ENCODE data around the gene STOML1. TPM values are rescaled to one million over a fixed set of nuclear protein-coding genes. Genes with fewer than 3 reads are reported as not detected.

Gene STOML1
- polyA plus RNA-seq, 3 donors, result 3.8 to 5.1 (median 4.7) TPM

DNA sequence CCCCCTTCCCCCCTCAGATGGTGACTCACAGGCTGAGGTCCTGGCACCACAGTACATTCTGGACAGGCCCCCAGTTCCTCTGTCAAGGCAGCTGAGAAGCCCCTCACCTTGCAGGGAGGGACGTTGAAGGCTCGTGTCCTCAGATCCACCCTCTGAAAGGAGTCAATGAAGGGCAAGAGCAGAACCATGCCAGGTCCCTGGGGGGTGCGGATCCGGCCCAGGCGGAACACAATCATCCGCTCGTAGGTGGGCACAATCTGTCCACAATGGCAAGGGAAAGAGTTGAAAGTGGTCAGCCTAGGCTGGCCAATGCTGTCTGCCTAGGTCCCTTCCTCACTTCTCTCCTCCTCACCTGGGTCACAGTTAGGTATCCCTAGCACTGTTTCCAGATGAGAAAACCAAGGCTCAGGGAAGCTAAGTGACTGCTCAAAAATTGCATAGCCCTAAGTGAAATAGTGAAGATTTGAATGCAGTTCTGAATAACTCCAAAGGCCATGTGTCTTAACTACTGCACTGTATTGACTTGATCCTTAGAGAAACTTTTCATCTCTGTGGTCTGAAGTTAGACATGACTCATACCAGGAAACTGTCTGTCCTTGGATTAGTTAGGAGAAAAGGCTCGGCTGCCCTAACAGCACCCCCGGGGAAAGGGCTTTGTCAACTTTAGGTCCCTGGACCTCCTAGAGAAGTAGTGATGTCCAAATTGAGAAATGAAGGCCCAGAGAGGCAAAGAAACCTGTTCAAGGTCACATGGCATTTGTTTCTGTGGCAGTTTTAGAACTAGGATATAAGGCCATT, 2.9 kb downstream of the STOML1 start:
- H3K4me2 ChIP-seq (replicated peaks; ENCODE audit: extremely low read depth, low read length, poor library complexity, severe bottlenecking), result no peak overlapping the region
- DNase-seq, result no peak
- peaks cover 30% of the 10 kb centered on the region for H3K4me1 Mint-ChIP-seq
- peaks cover 0 to 9% of the 10 kb centered on the region in 2 donors for H3K36me3 ChIP-seq (replicated peaks in 1 of 2; ENCODE audit: control insufficient read depth in 1 of 2, insufficient read depth in 2 of 2, low read length in 2 of 2)
- no peaks in the 10 kb centered on the region for H3K9me3 ChIP-seq (replicated peaks in 1 of 2; ENCODE audit: control insufficient read depth in 1 of 2, insufficient read depth in 1 of 2, low read length in 2 of 2)
- peaks cover 15% of the 10 kb centered on the region for H3K79me2 ChIP-seq (ENCODE audit: insufficient read depth, low read length)
- peaks cover 0 to 1% (median 0%) of the 10 kb centered on the region in 7 donors for H3K9me3 Mint-ChIP-seq
- no peak overlapping the region for H3K4me3 Mint-ChIP-seq
- peak overlapping the region in 1 of 7 donors; percentile 13 for H3K27ac Mint-ChIP-seq
- peaks cover 34 to 43% of the 10 kb centered on the region in 2 donors for H3K4me1 ChIP-seq (ENCODE audit: control insufficient read depth in 1 of 2, insufficient read depth in 2 of 2, low read length in 2 of 2)
- WGBS (ENCODE audit: insufficient coverage), result 53% methylated on average over 4 of the region's 9 CpGs
- peaks cover 0 to 2% (median 0%) of the 10 kb centered on the region in 3 donors for H3K27me3 Mint-ChIP-seq (ENCODE audit: low read depth in 3 of 3)
- H3K4me3 ChIP-seq (replicated peaks in 1 of 3; ENCODE audit: low read depth in 2 of 3, low read length in 3 of 3), result no peak overlapping the region
- intact Hi-C loops (cut with micrococcal nuclease), result no loop called here
- peaks cover 12 to 25% of the 10 kb centered on the region in 2 donors for H3K36me3 Mint-ChIP-seq
- H3K9ac ChIP-seq (ENCODE audit: insufficient read depth, low read length, poor library complexity, severe bottlenecking), result no peak overlapping the region
- H2AFZ ChIP-seq (ENCODE audit: insufficient read depth, low read depth, low read length, poor library complexity, severe bottlenecking), result no peak overlapping the region
- H3K27ac ChIP-seq (ENCODE audit: low read depth in 1 of 2, low read length in 2 of 2), result no peak overlapping the region
- H4K20me1 ChIP-seq (ENCODE audit: insufficient read depth, low read length), result no peaks in the 10 kb centered on the region
- TF ChIP-seq, protein P1, sequence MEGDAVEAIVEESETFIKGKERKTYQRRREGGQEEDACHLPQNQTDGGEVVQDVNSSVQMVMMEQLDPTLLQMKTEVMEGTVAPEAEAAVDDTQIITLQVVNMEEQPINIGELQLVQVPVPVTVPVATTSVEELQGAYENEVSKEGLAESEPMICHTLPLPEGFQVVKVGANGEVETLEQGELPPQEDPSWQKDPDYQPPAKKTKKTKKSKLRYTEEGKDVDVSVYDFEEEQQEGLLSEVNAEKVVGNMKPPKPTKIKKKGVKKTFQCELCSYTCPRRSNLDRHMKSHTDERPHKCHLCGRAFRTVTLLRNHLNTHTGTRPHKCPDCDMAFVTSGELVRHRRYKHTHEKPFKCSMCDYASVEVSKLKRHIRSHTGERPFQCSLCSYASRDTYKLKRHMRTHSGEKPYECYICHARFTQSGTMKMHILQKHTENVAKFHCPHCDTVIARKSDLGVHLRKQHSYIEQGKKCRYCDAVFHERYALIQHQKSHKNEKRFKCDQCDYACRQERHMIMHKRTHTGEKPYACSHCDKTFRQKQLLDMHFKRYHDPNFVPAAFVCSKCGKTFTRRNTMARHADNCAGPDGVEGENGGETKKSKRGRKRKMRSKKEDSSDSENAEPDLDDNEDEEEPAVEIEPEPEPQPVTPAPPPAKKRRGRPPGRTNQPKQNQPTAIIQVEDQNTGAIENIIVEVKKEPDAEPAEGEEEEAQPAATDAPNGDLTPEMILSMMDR (IDR thresholded peaks at IDR 0.05), result no peak
- H3K27me3 ChIP-seq (ENCODE audit: control insufficient read depth in 2 of 2, insufficient read depth in 2 of 2, low read length in 2 of 2), result no peaks in the 10 kb centered on the region

GRCh38 chr15:73988445-73988969, 3.6 kb downstream of the STOML1 start:
- no peak for DNase-seq
- Histone ChIP-seq H3K36me3 (replicated peaks in 1 of 2; ENCODE audit: control insufficient read depth in 1 of 2, insufficient read depth in 2 of 2, low read length in 2 of 2) (peaks cover 0 to 9% of the 10 kb centered on the region in 2 donors), H3K9ac (ENCODE audit: insufficient read depth, low read length, poor library complexity, severe bottlenecking) (no peak overlapping the region), H3K9me3 (replicated peaks in 1 of 2; ENCODE audit: control insufficient read depth in 1 of 2, insufficient read depth in 1 of 2, low read length in 2 of 2) (no peaks in the 10 kb centered on the region), H3K4me1 (ENCODE audit: control insufficient read depth in 1 of 2, insufficient read depth in 2 of 2, low read length in 2 of 2) (peaks cover 28 to 38% of the 10 kb centered on the region in 2 donors), H3K4me2 (replicated peaks; ENCODE audit: extremely low read depth, low read length, poor library complexity, severe bottlenecking) (no peak overlapping the region), H3K27ac (ENCODE audit: low read depth in 1 of 2, low read length in 2 of 2) (no peak overlapping the region), H2AFZ (ENCODE audit: insufficient read depth, low read depth, low read length, poor library complexity, severe bottlenecking) (no peak overlapping the region), H3K4me3 (replicated peaks in 1 of 3; ENCODE audit: low read depth in 2 of 3, low read length in 3 of 3) (no peak overlapping the region), H4K20me1 (ENCODE audit: insufficient read depth, low read length) (no peaks in the 10 kb centered on the region), H3K79me2 (ENCODE audit: insufficient read depth, low read length) (peaks cover 8% of the 10 kb centered on the region), H3K27me3 (ENCODE audit: control insufficient read depth in 2 of 2, insufficient read depth in 2 of 2, low read length in 2 of 2) (no peaks in the 10 kb centered on the region)
- TF ChIP-seq, protein P1 (IDR thresholded peaks at IDR 0.05), result no peak
- Mint-ChIP-seq H3K9me3 (no peaks in the 10 kb centered on the region), H3K27ac (no peak overlapping the region), H3K4me1 (peaks cover 23% of the 10 kb centered on the region), H3K36me3 (peaks cover 15 to 30% of the 10 kb centered on the region in 2 donors), H3K27me3 (ENCODE audit: low read depth in 3 of 3) (peaks cover 0 to 2% (median 0%) of the 10 kb centered on the region in 3 donors), H3K4me3 (no peak overlapping the region)
- intact Hi-C loops (cut with micrococcal nuclease), result no loop called here
- 97% methylated on average over 12 of the region's 13 CpGs for WGBS (ENCODE audit: insufficient coverage)
